Measurements from ENCODE around the gene OPRM1. TPM values are rescaled to one million over a fixed set of nuclear protein-coding genes. Genes with fewer than 3 reads are reported as not detected.
A peak's percentile ranks its signal among the peaks of the same experiment; 100 is the strongest.

The OPRM1 gene
- total RNA-seq, 1 experiment from 2014 or later, result not detected

DNA sequence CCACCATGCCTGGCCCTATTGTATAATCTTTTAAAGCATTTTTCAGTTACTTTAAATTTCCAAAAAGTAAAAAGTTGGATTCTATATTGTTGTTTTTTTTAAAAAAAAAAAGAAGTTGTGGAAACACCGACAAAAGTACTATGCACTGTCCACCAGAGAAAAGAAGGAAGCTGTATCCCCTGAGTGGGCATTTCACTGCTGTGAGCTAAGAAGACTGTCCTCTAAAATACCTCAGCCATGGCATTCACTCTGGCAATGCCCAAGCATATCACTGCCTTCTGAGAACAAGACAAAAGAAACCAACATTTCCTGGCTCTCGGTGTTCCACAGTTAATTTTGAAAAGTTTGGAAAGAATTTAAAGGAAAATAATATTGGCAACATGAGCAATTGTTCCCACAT lies 199.8 kb downstream of the OPRM1 start:
- peak; percentile 16 for DNase-seq (ENCODE audit: low read depth)

DNA sequence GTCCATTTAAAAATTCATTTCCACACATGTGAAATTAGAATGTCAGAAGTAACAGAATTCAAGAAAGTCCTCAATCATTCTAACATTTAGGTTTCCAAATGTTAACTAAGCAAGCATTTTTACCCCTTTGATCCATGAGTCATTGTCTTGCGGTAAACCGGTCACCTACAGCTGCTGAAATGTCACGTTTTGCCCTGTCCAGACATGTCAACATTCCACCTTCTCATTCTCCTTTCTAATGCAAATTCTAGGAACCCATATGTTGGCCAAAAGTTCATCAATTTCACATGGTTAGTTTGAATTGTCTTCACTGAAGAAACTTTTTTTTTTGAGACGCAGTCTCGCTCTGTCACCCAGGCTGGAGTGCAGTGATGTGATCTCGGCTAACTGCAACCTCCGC lies 200.4 kb downstream of the OPRM1 start:
- DNase-seq (ENCODE audit: low read depth), result peak; percentile 78

DNA sequence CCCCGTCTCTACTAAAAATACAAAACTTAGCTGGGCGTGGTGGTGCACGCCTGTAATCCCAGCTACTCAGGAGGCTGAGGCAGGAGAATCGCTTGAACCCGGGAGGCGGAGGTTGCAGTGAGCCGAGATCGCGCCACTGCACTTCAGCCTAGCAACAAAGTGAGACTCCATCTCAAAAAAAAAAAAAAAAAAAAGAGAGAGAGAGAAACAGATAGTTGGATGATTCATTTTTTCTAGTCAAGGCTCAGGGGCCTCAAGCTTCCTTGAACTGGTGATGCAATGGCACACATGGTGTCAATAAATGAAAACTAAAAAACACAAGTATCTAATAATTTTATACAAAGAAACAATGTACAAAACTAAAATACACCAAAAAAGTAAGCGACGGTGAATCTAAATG lies 202.0 kb downstream of the OPRM1 start:
- peak; percentile 21 for DNase-seq (ENCODE audit: low read depth)

DNA sequence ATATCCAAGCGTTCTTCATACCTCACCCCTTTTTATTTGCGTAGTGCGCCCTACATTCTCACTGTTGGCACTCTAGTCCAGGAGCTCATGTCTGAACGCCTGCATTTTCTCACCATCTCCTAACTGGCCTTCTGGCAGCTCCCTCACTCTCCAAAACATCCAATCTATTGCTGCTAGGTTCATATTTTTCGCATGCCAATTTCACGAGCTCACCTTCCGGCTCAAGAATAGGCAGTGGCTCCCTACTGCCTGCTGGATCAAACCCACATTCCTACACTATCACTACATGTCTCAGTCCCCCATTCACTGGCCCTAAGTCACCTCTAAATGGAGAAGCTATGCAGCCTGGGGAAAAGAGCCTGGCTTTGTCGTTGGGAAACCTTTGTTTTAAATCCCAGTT lies 202.5 kb downstream of the OPRM1 start:
- DNase-seq (ENCODE audit: low read depth), result no peak

DNA sequence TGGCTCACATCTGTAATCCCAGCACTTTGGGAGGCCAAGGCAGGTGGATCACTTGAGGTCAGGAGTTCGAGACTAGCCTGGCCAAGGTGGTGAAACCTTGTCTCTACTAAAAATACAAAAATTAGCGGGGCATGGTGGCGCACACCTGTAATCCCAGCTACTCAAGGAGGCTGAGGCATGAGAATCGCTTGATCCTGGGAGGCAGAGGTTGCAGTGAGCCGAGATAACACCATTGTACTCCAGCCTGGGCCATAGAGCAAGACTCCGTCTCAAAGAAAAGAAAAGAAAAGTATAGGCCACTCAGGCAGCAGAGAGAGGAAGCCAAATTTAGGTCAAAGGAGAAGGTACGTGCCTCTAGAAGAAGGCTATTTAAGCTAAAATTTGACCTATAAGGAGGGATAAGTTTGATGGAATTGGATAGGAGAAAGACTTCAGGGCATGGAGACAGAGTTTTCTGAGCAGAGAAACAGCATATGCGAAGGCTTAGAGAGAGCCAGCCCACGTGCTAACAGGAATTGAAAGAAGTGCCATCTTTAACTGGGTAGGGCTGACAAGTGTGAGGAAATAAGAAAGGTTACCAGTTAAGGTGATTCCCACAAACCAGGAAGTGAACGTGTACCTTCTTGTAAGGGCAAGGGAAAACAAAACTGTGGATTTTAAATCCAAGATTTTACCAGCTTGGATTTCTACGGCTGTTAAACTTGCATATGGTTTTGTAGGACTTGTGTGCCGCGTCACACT lies 203.7 kb downstream of the OPRM1 start:
- DNase-seq (ENCODE audit: low read depth), result no peak

DNA sequence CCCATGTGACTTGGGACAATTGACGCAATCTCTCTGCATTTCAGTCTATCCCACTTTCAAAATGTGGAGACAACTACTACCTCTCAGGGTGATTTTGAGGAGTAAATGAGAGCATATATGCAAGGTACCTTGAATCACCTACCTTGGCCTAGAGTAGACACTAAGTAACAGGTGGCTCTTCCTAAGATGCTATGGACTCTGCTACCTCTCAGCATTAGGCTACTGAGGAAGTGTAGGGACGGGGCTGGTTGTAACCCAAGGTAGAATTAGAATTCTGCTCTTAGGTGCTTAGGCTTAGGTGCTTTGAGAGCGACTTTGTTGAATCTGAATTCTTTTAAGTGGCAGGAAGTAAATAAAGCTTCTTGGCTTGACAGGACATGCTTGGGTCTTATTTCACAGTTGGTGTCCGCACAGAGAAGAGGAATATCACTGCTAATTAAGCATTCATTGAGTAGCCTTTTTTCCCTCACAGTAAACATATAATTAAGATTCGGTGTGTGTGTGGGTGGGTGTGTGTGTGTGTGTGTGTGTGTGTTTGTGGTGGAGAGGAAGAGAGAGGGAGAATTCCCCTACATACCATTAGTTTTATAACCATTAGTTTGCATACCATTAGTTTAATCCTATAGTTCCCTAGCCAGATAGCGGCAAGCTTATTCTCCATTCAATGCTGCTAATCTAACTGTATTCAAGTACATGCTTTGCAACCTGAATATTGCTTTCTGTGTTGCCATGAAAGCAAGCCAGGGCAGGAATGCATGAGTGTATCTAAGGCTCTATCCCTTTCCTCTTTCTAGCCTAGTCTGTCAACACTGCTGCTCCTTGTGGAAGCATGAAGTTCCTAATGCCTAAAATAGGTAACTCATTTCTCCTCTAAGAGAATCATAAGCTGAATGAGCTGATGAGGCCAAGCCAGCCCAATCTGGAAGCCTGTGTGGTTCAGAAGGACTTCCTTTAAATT lies 205.0 kb downstream of the OPRM1 start:
- no peak for DNase-seq (ENCODE audit: low read depth)

DNA sequence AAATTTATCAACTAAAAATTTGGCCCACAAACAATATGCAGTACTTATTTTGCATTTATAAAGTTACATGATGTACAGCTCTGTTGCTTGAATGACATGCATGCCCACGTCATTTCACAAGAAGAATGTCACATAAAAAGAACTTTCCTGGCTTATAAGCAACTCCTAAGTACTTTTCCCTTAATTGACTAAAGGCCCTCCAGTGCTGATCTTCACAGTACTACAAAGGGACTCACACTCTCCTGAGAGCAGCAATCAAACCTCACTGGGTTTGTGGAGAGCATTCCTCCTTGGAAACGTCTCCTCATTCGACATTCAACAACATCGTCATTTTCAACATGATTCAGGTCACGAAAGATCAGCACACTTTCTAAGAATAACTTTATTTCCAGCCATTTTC lies 206.5 kb downstream of the OPRM1 start:
- DNase-seq (ENCODE audit: low read depth), result no peak

DNA sequence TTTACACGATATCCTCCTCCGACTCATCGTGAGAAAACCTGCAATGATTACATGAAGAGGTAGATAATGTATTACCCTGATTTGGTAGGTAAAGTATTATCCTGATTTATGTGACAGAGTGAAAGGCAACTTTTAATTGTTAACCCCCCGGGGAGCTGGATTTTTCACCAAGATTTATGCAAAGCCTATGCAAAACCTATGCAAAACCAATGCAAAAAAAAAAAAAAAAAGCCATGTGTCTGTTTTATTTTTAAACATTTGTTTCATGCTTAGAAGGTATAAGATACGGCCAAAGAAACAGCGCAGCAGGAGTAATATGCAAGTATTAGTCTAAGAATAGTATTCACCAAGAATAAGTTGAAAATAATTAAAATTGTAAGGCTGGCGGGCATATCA lies 207.7 kb downstream of the OPRM1 start:
- DNase-seq (ENCODE audit: low read depth), result no peak

DNA sequence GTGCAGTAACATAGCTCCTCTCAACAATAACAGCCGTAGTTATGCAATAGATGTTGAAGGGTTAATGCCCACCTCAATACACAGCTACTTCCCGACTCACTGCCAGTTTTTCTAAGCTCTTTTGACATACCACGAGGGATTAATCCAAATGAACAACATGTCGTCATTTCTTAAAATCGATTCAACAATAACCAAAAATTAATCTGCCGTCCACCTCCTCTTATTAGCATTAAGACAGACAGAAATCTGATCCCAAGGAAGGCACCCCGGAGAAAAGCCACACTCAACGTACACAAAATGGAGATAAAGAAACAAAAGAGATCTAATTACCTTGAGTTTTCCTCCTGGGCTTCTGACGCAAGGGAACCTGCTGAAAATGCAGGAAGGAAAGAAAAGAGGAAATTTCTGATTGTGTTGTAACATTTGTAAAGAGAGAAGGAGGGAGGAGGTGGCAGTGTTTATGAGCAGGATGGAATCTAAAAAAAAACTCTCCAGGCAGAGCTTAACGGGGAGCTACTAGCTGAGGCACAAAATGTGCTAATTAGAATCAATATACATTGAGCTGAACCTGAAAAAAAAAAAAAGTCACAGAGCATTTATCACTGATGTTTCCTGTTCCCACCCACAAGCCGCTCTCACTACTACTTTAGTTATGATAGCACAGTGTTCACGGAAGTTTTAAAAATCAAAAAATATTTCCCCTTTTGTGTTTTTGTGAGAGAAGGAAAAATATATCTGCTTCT lies 208.2 kb downstream of the OPRM1 start:
- DNase-seq (ENCODE audit: low read depth), result no peak

DNA sequence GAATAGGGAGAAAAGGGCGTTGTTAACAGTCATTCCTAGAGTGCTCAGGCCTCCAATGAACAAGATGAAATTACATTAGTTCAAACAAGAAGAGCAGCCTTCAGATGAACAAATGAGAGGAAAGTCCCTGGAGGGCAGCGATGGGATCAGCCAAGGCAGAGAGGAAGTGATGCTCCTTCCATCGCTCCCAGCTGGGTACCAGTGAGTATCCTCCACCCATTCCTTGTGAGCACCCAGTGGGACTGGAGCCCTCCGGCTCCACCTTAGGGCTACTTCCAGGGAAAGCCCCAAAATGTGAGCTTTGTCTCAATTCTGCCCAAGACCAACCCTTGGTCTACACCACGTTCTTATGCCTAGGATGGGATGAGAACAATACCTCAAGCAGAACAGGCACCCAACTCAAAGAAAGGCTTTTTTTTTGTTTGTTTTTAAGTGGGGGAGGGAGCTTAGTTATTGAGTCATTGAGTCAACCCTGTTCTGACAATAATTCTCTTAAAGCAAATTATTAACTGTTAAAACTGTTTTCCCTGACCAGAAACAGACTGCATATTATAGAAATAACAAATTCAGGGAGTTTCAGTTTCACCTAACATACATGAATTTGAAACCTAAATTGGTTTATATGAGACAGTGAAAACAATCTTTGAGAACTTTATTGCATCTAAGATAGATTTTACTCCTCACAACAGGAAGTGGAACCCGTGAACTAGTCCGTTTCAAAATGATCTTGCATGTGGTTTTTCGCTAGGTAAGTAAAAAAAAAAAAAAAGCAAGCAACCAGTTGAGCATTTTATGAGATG lies 210.7 kb downstream of the OPRM1 start:
- DNase-seq (ENCODE audit: low read depth), result no peak

DNA sequence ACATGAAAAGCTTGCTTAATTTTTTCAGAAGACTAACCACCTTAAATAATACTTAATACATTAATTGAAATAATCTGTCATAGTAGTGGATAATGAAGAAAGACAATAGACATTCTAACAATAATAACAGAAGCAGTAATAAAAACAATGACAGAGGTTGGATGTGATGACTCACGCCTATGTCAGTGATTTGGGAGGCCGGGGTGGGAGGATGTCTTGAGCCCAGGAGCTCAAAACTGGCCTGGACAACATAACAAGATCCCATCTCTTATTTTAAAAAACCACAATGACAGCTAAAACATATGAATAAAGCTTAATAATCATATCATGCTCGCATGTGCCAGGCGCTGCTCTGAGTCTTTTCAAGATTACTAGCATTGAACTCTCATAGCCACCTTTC lies 212.1 kb downstream of the OPRM1 start:
- peak; percentile 42 for DNase-seq (ENCODE audit: low read depth)

DNA sequence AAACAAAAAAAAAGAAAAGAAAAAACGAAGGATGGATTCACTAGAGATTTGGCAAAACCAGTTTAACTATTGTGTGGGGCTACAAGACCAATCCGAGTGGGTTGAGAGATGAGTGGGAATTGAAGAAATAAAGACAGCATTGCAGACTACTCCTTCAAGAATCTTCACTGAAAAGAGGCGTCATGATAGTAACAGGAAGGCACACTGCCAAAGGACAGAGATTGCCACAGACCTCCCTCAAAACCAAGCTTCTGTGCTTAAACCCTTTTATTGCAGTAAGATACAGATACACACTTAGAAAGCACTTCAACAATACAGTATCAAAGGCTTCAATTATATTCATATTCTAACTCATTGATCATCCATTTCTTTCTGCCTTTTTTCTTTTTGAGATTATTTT lies 213.6 kb downstream of the OPRM1 start:
- no peak for DNase-seq (ENCODE audit: low read depth)

DNA sequence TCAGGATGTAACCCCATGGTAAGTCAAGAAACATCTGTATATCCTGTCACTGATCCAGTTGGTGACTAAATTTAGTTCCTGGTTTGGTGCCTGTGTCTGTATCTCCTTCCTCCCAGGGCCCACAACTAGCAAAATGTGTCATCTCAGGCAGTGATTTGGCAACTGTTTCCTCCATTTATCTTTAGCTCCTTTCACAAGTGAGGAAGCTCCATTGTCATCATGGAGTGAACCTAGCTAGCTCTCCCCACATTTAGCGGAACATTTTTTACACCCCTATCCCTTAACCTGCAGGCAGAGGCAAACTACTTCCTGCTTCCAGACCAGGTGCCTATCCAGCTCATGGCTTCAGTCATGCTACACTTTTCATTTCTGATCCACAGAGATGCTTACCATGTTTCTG lies 218.0 kb downstream of the OPRM1 start:
- no peak for DNase-seq (ENCODE audit: low read depth)

DNA sequence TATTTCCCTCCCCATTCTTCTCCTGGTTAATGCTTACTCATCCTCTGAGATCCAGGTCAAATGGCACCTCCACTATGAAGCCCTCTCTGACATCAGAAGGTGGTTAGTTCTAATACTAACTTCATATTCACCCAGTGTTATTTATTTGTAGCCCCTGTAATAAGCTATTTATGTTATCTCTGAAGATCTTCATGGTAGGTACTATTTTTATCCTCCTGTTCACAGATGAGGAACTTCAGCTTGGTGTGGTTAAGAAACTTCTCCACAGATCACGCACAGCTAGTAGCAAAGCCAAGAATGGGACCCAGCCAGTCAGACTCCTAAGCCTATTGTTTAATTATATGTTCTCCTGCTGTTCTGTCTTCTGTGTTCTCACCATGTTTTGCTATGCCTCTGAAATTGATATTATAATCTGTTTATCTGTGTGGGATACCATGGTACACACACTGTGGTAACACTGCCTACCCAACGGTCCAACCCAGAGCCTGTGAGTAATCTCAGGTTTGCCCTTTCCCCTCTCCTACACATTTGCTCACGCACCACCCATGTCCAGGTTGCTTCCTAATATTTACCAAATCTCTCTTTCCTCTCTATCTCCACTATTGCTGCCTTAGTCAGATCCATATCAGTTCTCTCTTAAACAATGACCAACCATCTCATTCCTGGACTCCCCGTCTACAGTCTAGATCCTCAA lies 219.2 kb downstream of the OPRM1 start:
- DNase-seq (ENCODE audit: low read depth), result no peak

DNA sequence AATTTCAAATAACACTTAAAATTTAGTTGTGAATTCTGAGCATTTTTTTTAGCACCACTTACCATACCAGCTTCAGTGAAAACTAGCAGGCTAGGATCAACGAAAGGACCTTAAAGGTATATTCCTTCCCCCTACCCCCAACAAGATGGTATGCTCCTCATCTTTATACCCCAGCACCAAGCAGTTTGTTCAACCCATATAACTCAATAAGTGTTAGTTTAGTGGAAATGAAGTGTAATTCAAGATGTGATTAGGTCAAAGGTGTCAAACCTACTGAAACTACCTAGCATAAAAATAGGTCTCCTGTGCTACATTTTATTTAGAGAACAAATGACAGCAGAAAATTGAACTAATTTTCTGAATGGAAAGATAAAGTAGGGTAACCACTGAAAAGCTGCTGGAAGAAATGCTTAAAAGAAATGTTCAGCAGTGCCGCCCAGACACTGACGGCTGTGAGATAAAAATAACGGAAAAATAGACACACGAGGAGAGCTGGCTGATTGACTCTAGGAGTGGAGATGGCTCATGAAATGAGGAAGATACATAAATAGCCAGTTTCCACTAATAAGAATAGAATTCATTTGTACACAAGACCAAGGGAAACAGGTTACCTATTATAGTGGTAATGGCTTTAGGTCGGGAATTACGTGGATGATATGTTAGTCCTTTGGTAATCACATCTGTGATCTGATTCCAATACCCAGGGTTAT lies 222.8 kb downstream of the OPRM1 start:
- no peak for DNase-seq (ENCODE audit: low read depth)

DNA sequence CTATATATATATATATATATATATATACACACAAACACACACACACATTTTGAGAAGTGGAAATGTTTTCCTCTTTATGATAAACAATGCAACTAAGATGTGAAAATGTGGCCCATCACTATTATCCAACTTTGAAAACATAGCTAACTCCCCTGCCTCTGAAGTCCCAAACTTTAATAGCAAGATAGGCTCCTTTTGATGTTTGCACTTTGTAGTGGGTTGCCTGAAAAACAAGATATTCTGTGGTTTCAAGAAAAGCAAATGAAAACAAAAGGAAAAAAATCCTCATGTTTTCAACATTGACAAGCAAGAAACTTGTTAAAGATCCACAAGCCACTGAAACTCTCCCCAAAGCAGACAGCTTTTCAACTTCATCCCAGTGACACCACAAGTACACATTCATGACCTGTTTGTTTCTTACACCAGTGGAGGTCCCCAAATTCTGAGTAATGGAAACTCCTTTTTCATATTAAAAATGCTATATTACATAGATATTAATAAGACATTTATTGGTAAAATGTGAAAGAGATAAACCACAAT lies 227.6 kb downstream of the OPRM1 start:
- DNase-seq (ENCODE audit: low read depth), result no peak

DNA sequence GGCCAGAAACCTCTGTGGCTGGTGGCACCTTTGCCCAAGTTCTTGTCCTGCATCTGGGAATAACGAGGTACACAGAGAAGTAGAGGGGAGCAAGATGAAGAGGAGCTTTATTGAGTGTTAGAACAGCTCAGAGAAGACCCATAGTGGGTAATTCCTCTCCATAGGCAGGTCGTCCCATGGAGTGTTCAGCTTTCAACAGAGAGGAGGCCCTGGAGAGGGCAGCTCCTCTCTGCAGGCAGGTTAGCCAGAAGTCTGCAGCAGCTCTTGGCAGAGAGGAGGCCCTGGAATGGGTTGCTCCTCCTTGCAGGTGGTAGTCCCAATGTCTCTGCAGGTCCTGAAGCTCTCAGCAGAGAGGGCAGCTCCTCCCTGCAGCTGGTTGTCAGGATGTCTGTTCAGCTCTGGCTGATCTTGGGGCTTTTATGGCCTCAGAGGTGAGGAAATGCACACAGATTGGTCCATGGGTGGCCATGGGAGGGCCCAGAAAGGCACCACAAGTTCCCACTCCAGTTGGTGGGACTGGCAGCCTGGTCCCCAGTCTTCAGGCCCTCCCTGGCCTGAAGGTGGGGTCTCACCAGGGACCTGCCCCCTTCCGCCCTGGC lies 228.6 kb downstream of the OPRM1 start:
- DNase-seq (ENCODE audit: low read depth), result no peak

DNA sequence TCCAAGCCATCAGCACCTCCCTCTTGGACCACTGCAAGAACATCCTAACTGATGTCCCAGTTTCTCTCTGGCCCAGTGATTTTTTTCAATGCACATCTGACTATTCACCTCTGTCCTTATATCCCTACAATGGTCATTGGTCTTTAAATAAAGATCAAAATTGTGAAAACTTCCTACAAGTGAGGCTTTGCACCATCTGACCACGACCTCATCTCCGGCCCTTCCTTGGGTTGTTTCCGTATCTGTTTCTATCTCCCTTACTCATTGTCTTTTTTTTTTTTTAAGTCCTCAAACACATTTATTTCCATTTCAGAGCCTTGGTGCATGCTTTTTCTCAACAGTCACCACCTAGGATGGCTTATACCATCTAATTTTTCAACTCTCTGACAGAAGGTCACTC lies 229.4 kb downstream of the OPRM1 start:
- no peak for DNase-seq (ENCODE audit: low read depth)

DNA sequence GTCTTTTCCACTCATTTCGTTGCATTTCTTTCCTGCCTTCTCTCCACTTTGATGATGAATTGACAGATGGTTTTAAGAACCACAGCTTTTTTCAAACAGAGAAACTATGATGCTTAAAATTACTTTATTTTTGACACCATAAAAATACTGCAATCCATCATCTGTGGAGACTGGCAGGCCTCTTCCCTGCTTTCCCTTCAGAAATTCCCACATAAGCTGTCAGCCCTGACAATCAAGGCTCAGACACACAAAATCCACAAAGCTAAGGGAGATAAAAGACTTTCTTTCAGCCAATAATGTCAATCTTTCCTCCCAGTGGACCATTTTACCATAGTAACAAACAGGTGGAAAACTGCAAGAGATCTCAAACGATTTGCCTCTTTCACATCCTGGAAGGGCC lies 235.1 kb downstream of the OPRM1 start:
- DNase-seq (ENCODE audit: low read depth), result no peak

Data from M059J (cell line).